H1 (cell line): ENCODE measurements around the gene GNB1. TPM values are rescaled to one million over a fixed set of nuclear protein-coding genes. Genes with fewer than 3 reads are reported as not detected.

Source experiments
- CTCF ChIA-PET: fragments of 300-600 bp; sonication (Branson Sonifier 250); formaldehyde crosslinking; loops from one replicate; lab custom pipeline; 2021; ENCODE audit not compliant: partially characterized antibody; lab: Charles Lee
- POLR2A ChIA-PET: fragments of 300-600 bp; sonication (Branson Sonifier 250); formaldehyde crosslinking; loops from one replicate; lab custom pipeline; 2021; ENCODE audit warnings: inconsistent platforms; ENCODE audit not compliant: partially characterized antibody; lab: Charles Lee
- DNase-seq, 2 experiments: peaks; one replicate each; pipeline versions ENCODE4 v3.0.0 to v3.0.0-alpha.2; 2010 to 2022; ENCODE audit warnings: low spot score in 2 of 2, low read depth in 1 of 2, mixed read lengths in 1 of 2
- FAIRE-seq: peaks from 2 replicates; lab custom pipeline; 2011; peaks lifted over from hg19 to GRCh38; lab: Jason Lieb, UNC
- H2AFZ ChIP-seq: 2 replicates; pipeline ENCODE4 v1.8.1; 2012; ENCODE audit warnings: low read length, inconsistent platforms
- H2AK5ac ChIP-seq: 2 replicates; pipeline ENCODE4 v1.6.1; 2013; ENCODE audit warnings: low read depth, low read length
- H2BK120ac ChIP-seq: replicated peaks from 2 replicates; pipeline ENCODE3; 2013; ENCODE audit warnings: low read depth, low read length, inconsistent platforms
- H2BK12ac ChIP-seq: 2 replicates; pipeline ENCODE4 v1.6.1; 2013; ENCODE audit warnings: low read depth, low read length
- H2BK15ac ChIP-seq: 2 replicates; pipeline ENCODE4 v1.6.1; 2013; ENCODE audit warnings: low read length
- H2BK20ac ChIP-seq: 2 replicates; pipeline ENCODE4 v1.6.1; 2013; ENCODE audit warnings: low read length
- H2BK5ac ChIP-seq: 2 replicates; pipeline ENCODE4 v1.6.1; 2013; ENCODE audit warnings: low read depth, low read length
- H3K14ac ChIP-seq: 2 replicates; pipeline ENCODE4 v1.6.1; 2013; ENCODE audit warnings: inconsistent platforms; ENCODE audit not compliant: insufficient read length
- H3K18ac ChIP-seq: 2 replicates; pipeline ENCODE4 v1.6.1; 2013; ENCODE audit warnings: low read length; ENCODE audit errors: extremely low read depth
- H3K23ac ChIP-seq: 2 replicates; pipeline ENCODE4 v1.6.1; 2013; ENCODE audit warnings: inconsistent platforms; ENCODE audit not compliant: insufficient read length
- H3K23me2 ChIP-seq: 2 replicates; pipeline ENCODE4 v1.6.1; 2013; ENCODE audit warnings: low read depth, low read length
- H3K27ac ChIP-seq: 2 replicates; pipeline ENCODE4 v1.6.1; 2011; ENCODE audit warnings: low read depth, low read length, inconsistent platforms
- H3K27me3 ChIP-seq, 4 experiments: replicated peaks in 1 of 4; 1 replicate in 1 of 4; 2 replicates in 3 of 4; pipeline versions ENCODE4 v1.6.1 to v1.8.1; 2011 to 2013; ENCODE audit warnings: low read length in 3 of 4, mild to moderate bottlenecking in 3 of 4, inconsistent platforms in 2 of 4, mixed read lengths in 2 of 4, moderate library complexity in 1 of 4; ENCODE audit not compliant: control insufficient read depth in 3 of 4, insufficient read depth in 3 of 4; ENCODE audit errors: extremely low read depth in 1 of 4
- H3K36me3 ChIP-seq, 4 experiments: 2 replicates each; pipeline versions ENCODE4 v1.6.1 to v1.8.1; 2011 to 2013; ENCODE audit warnings: mild to moderate bottlenecking in 4 of 4, low read length in 3 of 4, moderate library complexity in 2 of 4, control low read depth in 1 of 4, inconsistent platforms in 1 of 4; ENCODE audit not compliant: insufficient read depth in 4 of 4, control insufficient read depth in 2 of 4
- H3K4ac ChIP-seq: replicated peaks from 2 replicates; pipeline ENCODE3; 2013; ENCODE audit warnings: low read length, low read depth, mixed read lengths, inconsistent platforms; ENCODE audit not compliant: insufficient read length
- H3K4me1 ChIP-seq, 4 experiments: replicated peaks in 1 of 4; 1 replicate in 1 of 4; 2 replicates in 3 of 4; pipeline versions ENCODE4 v1.6.1 to v1.8.1; 2011 to 2013; ENCODE audit warnings: low read length in 3 of 4, inconsistent platforms in 2 of 4, mixed read lengths in 1 of 4; ENCODE audit not compliant: insufficient read depth in 4 of 4, control insufficient read depth in 3 of 4
- H3K4me2 ChIP-seq, 2 experiments: 2 replicates each; pipeline versions ENCODE4 v1.6.1 to v1.8.1; 2011 to 2013; ENCODE audit warnings: low read depth in 2 of 2, low read length in 2 of 2, control low read depth in 1 of 2, inconsistent platforms in 1 of 2, mild to moderate bottlenecking in 1 of 2; ENCODE audit not compliant: insufficient read depth in 1 of 2
- H3K4me3 ChIP-seq, 4 experiments: fragments of 200-600, 300-600 bp in 1 of 4; sonication (generic), shearing (Covaris generic), sonication (Bioruptor Twin) in 1 of 4; 2 replicates each; pipeline versions ENCODE4 v1.5.1 to v1.8.1; 2011 to 2016; ENCODE audit warnings: low read length in 4 of 4, low read depth in 3 of 4, control low read depth in 2 of 4, inconsistent platforms in 2 of 4, mild to moderate bottlenecking in 2 of 4, mixed read lengths in 1 of 4, moderate library complexity in 1 of 4; ENCODE audit not compliant: insufficient read depth in 2 of 4; ENCODE audit errors: extremely low read depth in 1 of 4
- H3K56ac ChIP-seq: replicated peaks from 2 replicates; pipeline ENCODE3; 2013; ENCODE audit warnings: low read depth, mild to moderate bottlenecking, mixed read lengths, low read length, inconsistent platforms; ENCODE audit not compliant: insufficient read length
- H3K79me1 ChIP-seq: 2 replicates; pipeline ENCODE4 v1.6.1; 2013; ENCODE audit warnings: low read depth, low read length, control low read depth
- H3K79me2 ChIP-seq, 2 experiments: 2 replicates each; pipeline versions ENCODE4 v1.6.1 to v1.8.1; 2012 to 2013; ENCODE audit warnings: low read length in 2 of 2, mild to moderate bottlenecking in 2 of 2, inconsistent platforms in 1 of 2; ENCODE audit not compliant: insufficient read depth in 2 of 2, control insufficient read depth in 1 of 2
- H3K9ac ChIP-seq, 4 experiments: replicated peaks in 1 of 4; 1 replicate in 1 of 4; 2 replicates in 3 of 4; pipeline versions ENCODE4 v1.6.1 to v1.8.1; 2011 to 2013; ENCODE audit warnings: low read depth in 3 of 4, low read length in 3 of 4, control low read depth in 2 of 4, mild to moderate bottlenecking in 2 of 4, moderate library complexity in 2 of 4, inconsistent platforms in 1 of 4; ENCODE audit errors: extremely low read depth in 1 of 4
- H3K9me3 ChIP-seq, 2 experiments: 2 replicates each; pipeline versions ENCODE4 v1.6.1 to v1.8.1; 2012 to 2013; ENCODE audit warnings: mild to moderate bottlenecking in 2 of 2, moderate library complexity in 2 of 2, control low read depth in 1 of 2, inconsistent platforms in 1 of 2, low read depth in 1 of 2, low read length in 1 of 2, mixed read lengths in 1 of 2; ENCODE audit not compliant: insufficient read depth in 2 of 2
- H4K20me1 ChIP-seq, 2 experiments: replicated peaks in 1 of 2; 2 replicates each; pipeline versions ENCODE3 to v1.8.1; 2011 to 2013; ENCODE audit warnings: inconsistent platforms in 2 of 2, low read length in 2 of 2, mild to moderate bottlenecking in 1 of 2; ENCODE audit not compliant: insufficient read depth in 2 of 2, control insufficient read depth in 1 of 2
- H4K5ac ChIP-seq: 2 replicates; pipeline ENCODE4 v1.6.1; 2013; ENCODE audit warnings: low read length, low read depth, mixed read lengths, inconsistent platforms; ENCODE audit not compliant: insufficient read length
- H4K8ac ChIP-seq: 2 replicates; pipeline ENCODE4 v1.8.0; 2013; ENCODE audit warnings: mild to moderate bottlenecking, moderate library complexity, low read length, inconsistent platforms; ENCODE audit not compliant: insufficient read depth; ENCODE audit errors: extremely low read depth
- H4K91ac ChIP-seq: replicated peaks from 2 replicates; pipeline ENCODE3; 2013; ENCODE audit warnings: low read length, mixed read lengths, inconsistent platforms; ENCODE audit not compliant: insufficient read length
- BRCA1 ChIP-seq: IDR thresholded peaks from 2 replicates; pipeline ENCODE4 v1.6.1; 2012; ENCODE audit warnings: low read depth, low read length, improper control_type of control experiment
- CBX8 ChIP-seq: fragments of 300-800, 300-1000 bp; sonication (generic); IDR thresholded peaks from 2 replicates; pipeline ENCODE4 v1.7.1; 2016; ENCODE audit warnings: low read depth, low read length, borderline replicate concordance
- CHD2 ChIP-seq: IDR thresholded peaks from 2 replicates; pipeline ENCODE4 v1.6.1; 2012; ENCODE audit warnings: low read length, improper control_type of control experiment
- FOSL1 ChIP-seq: IDR thresholded peaks from 2 replicates; pipeline ENCODE4 v1.6.1; 2011; ENCODE audit warnings: mild to moderate bottlenecking, low read depth, low read length, moderate library complexity; ENCODE audit not compliant: insufficient read depth
- KDM1A ChIP-seq: fragments of 200-600, 300-600 bp; sonication (generic); IDR thresholded peaks from 2 replicates; pipeline ENCODE4 v1.7.1; 2016; ENCODE audit warnings: mild to moderate bottlenecking, low read length, borderline replicate concordance
- RFX5 ChIP-seq: IDR thresholded peaks from 2 replicates; pipeline ENCODE4 v1.6.1; 2011; ENCODE audit warnings: low read depth, low read length, improper control_type of control experiment, borderline replicate concordance
- RNF2 ChIP-seq: fragments of 200-900, 300-1000 bp; sonication (generic); IDR thresholded peaks from 2 replicates; pipeline ENCODE4 v1.7.1; 2016; ENCODE audit warnings: borderline replicate concordance, low read depth, mild to moderate bottlenecking, antibody characterized with exemption, low read length; ENCODE audit not compliant: poor library complexity, severe bottlenecking; ENCODE audit errors: missing control alignments
- SIRT6 ChIP-seq: IDR thresholded peaks from one replicate; pipeline ENCODE4 v1.7.1; 2012; ENCODE audit warnings: low read length, inconsistent platforms
- TBP ChIP-seq: IDR thresholded peaks from 2 replicates; pipeline ENCODE4 v1.6.1; 2011; ENCODE audit warnings: low read depth, low read length, improper control_type of control experiment
- ZNF274 ChIP-seq: IDR thresholded peaks from 2 replicates; pipeline ENCODE4 v1.7.0; 2012; ENCODE audit warnings: low read length, borderline replicate concordance; ENCODE audit errors: extremely low read depth
- WGBS, 2 experiments: shearing (Covaris generic) in 1 of 2; methylation state at CpG; one replicate each; pipeline versions ENCODE4 v1.1.6 to v1.1.7; 2013 to 2015; ENCODE audit warnings: low lambda C conversion rate in 2 of 2, mixed read lengths in 2 of 2, inconsistent platforms in 1 of 2, low coverage in 1 of 2, missing lambda C conversion rate in 1 of 2; ENCODE audit not compliant: insufficient replicate concordance in 2 of 2, insufficient coverage in 1 of 2, insufficient read length in 1 of 2; ENCODE audit errors: extremely low coverage in 1 of 2, missing lambda C conversion rate in 1 of 2; 5-methylcytosine and 5-hydroxymethylcytosine counted together
- polyA plus RNA-seq, 7 experiments: library from polyadenylated mRNA; depleted of rRNA in 3 of 7; stranded (reverse) in 5 of 7; unstranded in 2 of 7; fragments of >200 nt in 5 of 7; fragments of 200-250 nt in 2 of 7; gene quantifications; 1 replicate in 5 of 7; 2 replicates in 1 of 7; 4 replicates in 1 of 7; pipeline versions ENCODE4 v1.2.1 to v1.2.3, GENCODE V29; 2011 to 2013; ENCODE audit warnings: missing spikeins in 2 of 7, mixed read lengths in 2 of 7
- total RNA-seq: library from RNA; stranded (reverse); fragmentation: NEBNext Ultra II Directional; extraction: Animal tissue kit (Norgen Biotek cat#: 25700); gene quantifications from 2 replicates; pipeline ENCODE4 v1.2.1, GENCODE V29; 2021
- TF ChIP-seq, protein P1 (sequence below): IDR thresholded peaks from 2 replicates; pipeline ENCODE4 v1.6.1; 2012; ENCODE audit warnings: low read length, inconsistent platforms

Gene GNB1
- total and polyA plus RNA-seq, 2 of the 8 experiments (the other 6 are each of a cell fraction or from before 2014, with no cell fraction given) = 343 to 382 TPM

DNA sequence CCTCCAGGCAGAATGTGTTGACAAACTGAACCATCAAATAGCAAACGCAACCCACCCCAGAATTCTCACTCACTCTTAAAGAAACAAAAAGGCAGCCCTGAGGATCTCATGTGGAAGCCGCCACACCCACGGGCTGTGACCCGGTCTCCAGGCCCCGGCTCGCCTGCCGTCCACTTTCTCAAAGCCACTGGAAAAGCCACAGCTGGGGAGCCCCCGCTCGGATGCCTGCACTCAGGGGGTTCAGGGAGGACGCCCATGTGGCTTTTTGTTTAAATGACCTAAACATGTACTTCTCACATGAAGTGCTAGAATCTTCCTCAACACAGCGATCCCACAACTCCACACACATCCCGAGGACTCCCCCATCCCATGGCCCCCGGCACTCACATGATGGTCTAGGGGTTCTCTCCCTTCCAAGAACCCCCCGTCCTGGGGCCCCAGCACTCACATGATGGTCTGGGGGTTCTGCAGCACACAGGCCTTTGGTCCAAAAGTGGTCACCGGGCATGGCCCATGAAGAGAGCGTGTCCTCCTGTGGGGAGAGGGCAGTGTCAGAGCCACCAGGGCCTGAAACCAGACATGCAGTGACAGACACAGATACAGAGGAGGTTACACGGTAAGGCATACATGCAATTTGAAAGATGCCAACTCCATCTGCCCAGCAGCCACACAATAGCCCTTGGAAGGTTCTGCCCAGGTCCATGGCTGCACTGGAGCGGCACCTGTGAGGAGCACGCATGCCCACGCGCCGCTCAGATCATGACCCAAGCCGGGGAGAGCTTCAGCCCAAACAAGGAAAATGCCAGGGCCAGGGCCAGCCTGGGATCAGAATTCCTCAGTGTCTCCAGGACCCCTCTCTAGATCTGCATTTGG is 129.1 kb downstream of the GNB1 start:
- Histone ChIP-seq H3K23ac (no peak overlapping the region), H4K5ac (no peak overlapping the region), H2BK120ac (no peak overlapping the region), H3K79me2 (peaks cover 5 to 40% of the 10 kb centered on the region in 2 experiments; a peak in 3 of 4 replicates), H2BK12ac (no peak overlapping the region), H2AK5ac (no peak overlapping the region), H3K4me1 (no peaks in the 10 kb centered on the region), H3K4ac (no peak overlapping the region), H3K9ac (no peak overlapping the region), H2AFZ (no peak overlapping the region), H3K18ac (no peak overlapping the region), H2BK15ac (no peak overlapping the region), H4K8ac (no peak overlapping the region), H3K4me3 (no peak overlapping the region), H3K79me1 (peaks cover 15% of the 10 kb centered on the region), H4K91ac (no peak overlapping the region), H3K4me2 (no peak overlapping the region), H3K9me3 (no peaks in the 10 kb centered on the region), H3K56ac (no peak overlapping the region), H2BK20ac (no peak overlapping the region), H2BK5ac (no peak overlapping the region), H3K27ac (no peak overlapping the region), H3K23me2 (no peaks in the 10 kb centered on the region), H3K36me3 (peaks cover 10 to 51% (median 28%) of the 10 kb centered on the region in 4 experiments), H3K14ac (no peak overlapping the region), H4K20me1 (peaks cover 22 to 32% of the 10 kb centered on the region in 2 experiments), H3K27me3 (no peaks in the 10 kb centered on the region)
- POLR2A ChIA-PET = no interaction called here
- DNase-seq (no peak), FAIRE-seq (no peak)
- WGBS, 2 experiments = 90% methylated on average over 23 of the region's 23 CpGs; no CpG with 5 or more reads in 1 of the 2 experiments
- CTCF ChIA-PET = no interaction called here
- TF ChIP-seq RNF2 = no peak
- no peak for TF ChIP-seq TBP
- no peak for TF ChIP-seq SIRT6
- TF ChIP-seq KDM1A = no peak
- TF ChIP-seq CHD2 = no peak
- TF ChIP-seq ZNF274 = no peak
- no peak for TF ChIP-seq CBX8
- TF ChIP-seq, protein P1, sequence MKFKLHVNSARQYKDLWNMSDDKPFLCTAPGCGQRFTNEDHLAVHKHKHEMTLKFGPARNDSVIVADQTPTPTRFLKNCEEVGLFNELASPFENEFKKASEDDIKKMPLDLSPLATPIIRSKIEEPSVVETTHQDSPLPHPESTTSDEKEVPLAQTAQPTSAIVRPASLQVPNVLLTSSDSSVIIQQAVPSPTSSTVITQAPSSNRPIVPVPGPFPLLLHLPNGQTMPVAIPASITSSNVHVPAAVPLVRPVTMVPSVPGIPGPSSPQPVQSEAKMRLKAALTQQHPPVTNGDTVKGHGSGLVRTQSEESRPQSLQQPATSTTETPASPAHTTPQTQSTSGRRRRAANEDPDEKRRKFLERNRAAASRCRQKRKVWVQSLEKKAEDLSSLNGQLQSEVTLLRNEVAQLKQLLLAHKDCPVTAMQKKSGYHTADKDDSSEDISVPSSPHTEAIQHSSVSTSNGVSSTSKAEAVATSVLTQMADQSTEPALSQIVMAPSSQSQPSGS = no peak
- no peak for TF ChIP-seq RFX5
- no peak for TF ChIP-seq BRCA1
- TF ChIP-seq FOSL1 = no peak
